Panc1 (cell line): Measurements from ENCODE around the gene RHOG. TPM values are rescaled to one million over a fixed set of nuclear protein-coding genes. Genes with fewer than 3 reads are reported as not detected.

Source experiments
- ATAC-seq: fragments of 200-7000 bp; cut with Tn5 transposase; 2 replicates; pipeline ENCODE4 v1.9.1; 2020; ENCODE audit warnings: mild to moderate bottlenecking, moderate library complexity
- BruUV-seq: library from RNA; stranded (reverse); fragments of 400-500 nt; replicated peaks from 2 replicates; lab custom pipeline; 2021; lab: Mats Ljungman, UMichigan
- CTCF ChIA-PET: fragments of 300-600 bp; sonication (Branson Sonifier 250); formaldehyde crosslinking; loops from one replicate; lab custom pipeline; 2022; ENCODE audit warnings: antibody characterized with exemption; lab: Charles Lee
- POLR2A ChIA-PET: fragments of 300-600 bp; sonication (Branson Sonifier 250); formaldehyde crosslinking; loops from one replicate; lab custom pipeline; 2022; ENCODE audit warnings: antibody characterized with exemption; lab: Charles Lee
- DNase-seq: peaks from one replicate; pipeline ENCODE4 v3.0.0-alpha.2; 2010; ENCODE audit warnings: low read depth, low spot score
- H3K27ac ChIP-seq: 2 replicates; pipeline ENCODE4 v1.5.1; 2011; ENCODE audit warnings: mild to moderate bottlenecking, low read length, inconsistent platforms
- H3K27me3 ChIP-seq: fragments of 200-500 bp; sonication (Bioruptor generic); 2 replicates; pipeline ENCODE4 v1.6.0; 2014; ENCODE audit warnings: low read length, inconsistent platforms; ENCODE audit not compliant: control insufficient read depth, insufficient read depth
- H3K36me3 ChIP-seq: fragments of 200-500 bp; sonication (Bioruptor generic); 2 replicates; pipeline ENCODE4 v1.5.1; 2014; ENCODE audit warnings: inconsistent platforms, mild to moderate bottlenecking, low read length, moderate library complexity; ENCODE audit not compliant: control insufficient read depth, insufficient read depth
- H3K4me1 ChIP-seq: 2 replicates; pipeline ENCODE4 v1.5.1; 2011; ENCODE audit warnings: inconsistent platforms, mild to moderate bottlenecking, low read length, moderate library complexity; ENCODE audit not compliant: control insufficient read depth, insufficient read depth
- H3K4me3 ChIP-seq, 2 experiments: 2 replicates each; pipeline ENCODE4 v1.5.1; 2011 to 2012; ENCODE audit warnings: low read depth in 2 of 2, low read length in 2 of 2, mild to moderate bottlenecking in 2 of 2, inconsistent platforms in 1 of 2, moderate library complexity in 1 of 2
- H3K9me3 ChIP-seq: fragments of 200-500 bp; sonication (Bioruptor generic); 2 replicates; pipeline ENCODE4 v1.5.1; 2014; ENCODE audit warnings: low read depth, mild to moderate bottlenecking, inconsistent platforms, low read length, moderate library complexity; ENCODE audit not compliant: control insufficient read depth, insufficient read depth
- POLR2AphosphoS5 ChIP-seq: IDR thresholded peaks from 2 replicates; pipeline ENCODE4 v1.6.1; 2012; ENCODE audit warnings: mild to moderate bottlenecking, low read depth, low read length, moderate library complexity
- SIN3A ChIP-seq: IDR thresholded peaks from 2 replicates; pipeline ENCODE4 v1.6.1; 2012; ENCODE audit warnings: low read depth, mild to moderate bottlenecking, low read length, moderate library complexity, borderline replicate concordance; ENCODE audit not compliant: insufficient read depth
- TCF7L2 ChIP-seq: IDR thresholded peaks from 2 replicates; pipeline ENCODE4 v1.6.1; 2011; ENCODE audit warnings: mild to moderate bottlenecking, low read depth, low read length, inconsistent platforms
- in situ Hi-C: cut with HindIII; loops from 2 replicates; pipeline ENCODE4 v1.10.0; 2016; ENCODE audit warnings: low sequenced_read_pairs, low pct_unique_long_range_greater_than_20kb
- intact Hi-C: fragments of 100-400 bp; cut with micrococcal nuclease; formaldehyde crosslinking; loops from one replicate; pipeline ENCODE4 v1.10.0; 2022; ENCODE audit not compliant: unreplicated experiment
- total RNA-seq: library from RNA; stranded (reverse); gene quantifications from one replicate; pipeline ENCODE4 v1.2.1, GENCODE V29; 2021; ENCODE audit not compliant: unreplicated experiment
- TF ChIP-seq, protein P1 (sequence below): fragments of 450-650 bp; IDR thresholded peaks from 2 replicates; pipeline ENCODE4 v1.5.1; 2017; ENCODE audit warnings: mild to moderate bottlenecking
- TF ChIP-seq, protein P2 (sequence below), 2 experiments: IDR thresholded peaks; 2 replicates each; pipeline ENCODE4 v1.6.1; 2011 to 2012; ENCODE audit warnings: low read depth in 2 of 2, control low read depth in 1 of 2, low read length in 1 of 2, mild to moderate bottlenecking in 1 of 2, moderate library complexity in 1 of 2; ENCODE audit not compliant: insufficient read depth in 1 of 2

RHOG gene
- total RNA-seq, 1 experiment from 2014 or later: 156 TPM

DNA sequence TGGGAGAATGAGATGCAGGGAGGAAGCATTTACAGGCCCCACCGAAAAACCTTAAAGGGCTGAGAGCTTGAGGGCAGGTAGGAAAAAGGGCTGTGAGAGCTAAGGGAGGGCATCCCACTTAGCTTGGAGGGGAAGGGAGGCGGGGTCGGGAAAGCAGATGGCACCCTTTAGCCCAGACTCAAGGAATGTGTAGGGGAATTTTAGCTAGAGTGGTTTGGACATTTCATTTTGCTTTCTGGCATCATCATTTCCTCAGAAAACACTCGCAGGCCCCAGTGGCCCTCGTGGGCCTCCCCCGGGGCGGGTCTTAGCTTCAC is 13.9 kb upstream of the RHOG start:
- no peak for DNase-seq
- BruUV-seq: no TSS peak
- intact Hi-C loops (loop anchor here (10.0 kb wide), 1 partner anchor 450 kb away; no protein-coding TSS in a partner anchor), in situ Hi-C loops (no loop called here)
- Histone ChIP-seq H3K9me3 (no peaks in the 10 kb centered on the region), H3K36me3 (no peaks in the 10 kb centered on the region), H3K27ac (peak overlapping the region; percentile 87), H3K4me1 (peaks cover 40% of the 10 kb centered on the region), H3K27me3 (no peaks in the 10 kb centered on the region), H3K4me3 (peak overlapping the region; percentile 67 to 86)
- CTCF ChIA-PET: interaction anchor here (0.5 to 2.9 kb wide), 31 partner anchors 10 to 480 kb away, joined by 3 to 62 read pairs (median 4); partner anchors contain the start of genes PGAP2 and RHOG
- peak; percentile 0 for ATAC-seq
- TF ChIP-seq, protein P1, sequence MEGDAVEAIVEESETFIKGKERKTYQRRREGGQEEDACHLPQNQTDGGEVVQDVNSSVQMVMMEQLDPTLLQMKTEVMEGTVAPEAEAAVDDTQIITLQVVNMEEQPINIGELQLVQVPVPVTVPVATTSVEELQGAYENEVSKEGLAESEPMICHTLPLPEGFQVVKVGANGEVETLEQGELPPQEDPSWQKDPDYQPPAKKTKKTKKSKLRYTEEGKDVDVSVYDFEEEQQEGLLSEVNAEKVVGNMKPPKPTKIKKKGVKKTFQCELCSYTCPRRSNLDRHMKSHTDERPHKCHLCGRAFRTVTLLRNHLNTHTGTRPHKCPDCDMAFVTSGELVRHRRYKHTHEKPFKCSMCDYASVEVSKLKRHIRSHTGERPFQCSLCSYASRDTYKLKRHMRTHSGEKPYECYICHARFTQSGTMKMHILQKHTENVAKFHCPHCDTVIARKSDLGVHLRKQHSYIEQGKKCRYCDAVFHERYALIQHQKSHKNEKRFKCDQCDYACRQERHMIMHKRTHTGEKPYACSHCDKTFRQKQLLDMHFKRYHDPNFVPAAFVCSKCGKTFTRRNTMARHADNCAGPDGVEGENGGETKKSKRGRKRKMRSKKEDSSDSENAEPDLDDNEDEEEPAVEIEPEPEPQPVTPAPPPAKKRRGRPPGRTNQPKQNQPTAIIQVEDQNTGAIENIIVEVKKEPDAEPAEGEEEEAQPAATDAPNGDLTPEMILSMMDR: no peak
- TF ChIP-seq POLR2AphosphoS5: no peak
- TF ChIP-seq, protein P2, sequence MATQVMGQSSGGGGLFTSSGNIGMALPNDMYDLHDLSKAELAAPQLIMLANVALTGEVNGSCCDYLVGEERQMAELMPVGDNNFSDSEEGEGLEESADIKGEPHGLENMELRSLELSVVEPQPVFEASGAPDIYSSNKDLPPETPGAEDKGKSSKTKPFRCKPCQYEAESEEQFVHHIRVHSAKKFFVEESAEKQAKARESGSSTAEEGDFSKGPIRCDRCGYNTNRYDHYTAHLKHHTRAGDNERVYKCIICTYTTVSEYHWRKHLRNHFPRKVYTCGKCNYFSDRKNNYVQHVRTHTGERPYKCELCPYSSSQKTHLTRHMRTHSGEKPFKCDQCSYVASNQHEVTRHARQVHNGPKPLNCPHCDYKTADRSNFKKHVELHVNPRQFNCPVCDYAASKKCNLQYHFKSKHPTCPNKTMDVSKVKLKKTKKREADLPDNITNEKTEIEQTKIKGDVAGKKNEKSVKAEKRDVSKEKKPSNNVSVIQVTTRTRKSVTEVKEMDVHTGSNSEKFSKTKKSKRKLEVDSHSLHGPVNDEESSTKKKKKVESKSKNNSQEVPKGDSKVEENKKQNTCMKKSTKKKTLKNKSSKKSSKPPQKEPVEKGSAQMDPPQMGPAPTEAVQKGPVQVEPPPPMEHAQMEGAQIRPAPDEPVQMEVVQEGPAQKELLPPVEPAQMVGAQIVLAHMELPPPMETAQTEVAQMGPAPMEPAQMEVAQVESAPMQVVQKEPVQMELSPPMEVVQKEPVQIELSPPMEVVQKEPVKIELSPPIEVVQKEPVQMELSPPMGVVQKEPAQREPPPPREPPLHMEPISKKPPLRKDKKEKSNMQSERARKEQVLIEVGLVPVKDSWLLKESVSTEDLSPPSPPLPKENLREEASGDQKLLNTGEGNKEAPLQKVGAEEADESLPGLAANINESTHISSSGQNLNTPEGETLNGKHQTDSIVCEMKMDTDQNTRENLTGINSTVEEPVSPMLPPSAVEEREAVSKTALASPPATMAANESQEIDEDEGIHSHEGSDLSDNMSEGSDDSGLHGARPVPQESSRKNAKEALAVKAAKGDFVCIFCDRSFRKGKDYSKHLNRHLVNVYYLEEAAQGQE (IDR thresholded peaks at IDR 0.05; ENCODE audit: insufficient read depth in 1 of 2, low read depth in 2 of 2, low read length in 1 of 2): no peak
- TF ChIP-seq SIN3A: no peak
- no peak for TF ChIP-seq TCF7L2
- POLR2A ChIA-PET: interaction anchor here (0.7 to 0.8 kb wide), 4 partner anchors 14 to 94 kb away, joined by 5 to 8 read pairs (median 6); partner anchors contain the start of gene RHOG

DNA sequence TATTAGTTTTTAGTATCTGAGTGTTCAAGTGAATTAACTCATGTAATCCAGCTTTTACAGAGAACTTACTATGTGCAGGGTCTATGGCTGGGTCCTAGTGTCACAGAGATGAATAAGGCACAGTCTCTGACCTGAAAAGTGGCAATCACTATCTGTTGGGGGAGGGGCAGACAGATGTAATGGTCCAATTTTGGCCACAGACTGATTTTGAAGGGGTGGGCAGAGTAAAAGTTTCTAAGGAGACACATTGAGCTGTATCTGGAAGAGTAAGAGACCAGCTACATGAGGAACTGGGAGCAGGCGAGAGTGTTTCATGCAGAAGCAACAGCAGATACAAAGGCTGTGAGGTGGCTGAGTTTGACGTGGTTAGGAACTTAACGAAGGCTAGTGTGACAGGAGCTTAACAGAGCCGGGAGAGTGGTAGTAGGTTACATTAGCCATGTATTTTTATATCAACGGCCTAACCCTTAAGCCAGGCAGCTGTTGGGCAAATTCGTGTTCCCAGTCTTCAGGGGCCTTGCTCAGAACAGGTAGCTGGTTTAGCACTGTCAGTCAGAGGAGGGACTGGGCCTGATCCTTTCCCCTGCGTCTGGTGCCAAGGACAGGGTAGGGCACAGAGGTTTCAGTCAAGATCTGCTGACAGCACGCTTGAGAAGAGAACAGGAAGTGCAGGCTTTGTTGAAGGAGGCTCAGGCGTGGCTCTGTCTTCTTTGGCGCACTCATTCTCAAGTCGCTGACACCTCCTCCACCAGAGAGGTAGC is 13.3 kb upstream of the RHOG start:
- ATAC-seq (no peak), DNase-seq (no peak)
- ChIA-PET CTCF (interaction anchor here (0.6 to 2.9 kb wide), 23 partner anchors 10 to 919 kb away, joined by 3 to 62 read pairs (median 4); partner anchors contain the start of genes PGAP2 and RHOG), POLR2A (interaction anchor here (0.7 to 0.8 kb wide), 2 partner anchors 12 to 41 kb away, joined by 5 to 7 read pairs; no protein-coding TSS in a partner anchor)
- no peak for TF ChIP-seq POLR2AphosphoS5
- TF ChIP-seq, protein P2 (IDR thresholded peaks at IDR 0.05; ENCODE audit: insufficient read depth in 1 of 2, low read depth in 2 of 2, low read length in 1 of 2): no peak
- TF ChIP-seq, protein P1: no peak
- TF ChIP-seq SIN3A: no peak
- no peak for TF ChIP-seq TCF7L2
- H3K27ac ChIP-seq: peak overlapping the region; percentile 87
- peak overlapping the region in 1 of 2 experiments; percentile 86; a peak in 2 of 4 replicates for H3K4me3 ChIP-seq
- in situ Hi-C loops: no loop called here
- H3K27me3 ChIP-seq: no peaks in the 10 kb centered on the region
- intact Hi-C loops: loop anchor here (10.0 kb wide), 1 partner anchor 449 kb away; no protein-coding TSS in a partner anchor
- H3K9me3 ChIP-seq: no peaks in the 10 kb centered on the region
- no peaks in the 10 kb centered on the region for H3K36me3 ChIP-seq
- BruUV-seq: no TSS peak
- H3K4me1 ChIP-seq: peaks cover 36% of the 10 kb centered on the region
